Esophagus squamous epithelium (tissue), 5 donors: Measurements from ENCODE around the gene PRRX1. TPM values are rescaled to one million over a fixed set of nuclear protein-coding genes. Genes with fewer than 3 reads are reported as not detected.

Experiments used
- DNase-seq: peaks from one replicate; lab custom pipeline; 2025; lab: John Stamatoyannopoulos, UW
- H3K27ac ChIP-seq, 4 donors: fragments of 200-600 bp; sonication (generic); one replicate each; pipeline ENCODE4 v1.5.1; 2016 to 2019; ENCODE audit warnings: mild to moderate bottlenecking in 1 of 4
- H3K27me3 ChIP-seq, 4 donors: fragments of 200-600 bp; sonication (generic); 1 replicate in 3 of 4; 2 replicates in 1 of 4; pipeline versions ENCODE4 v1.5.1 to v1.6.0; 2017 to 2021; ENCODE audit warnings: antibody characterized with exemption in 1 of 4
- H3K36me3 ChIP-seq, 3 donors: fragments of 200-600 bp; sonication (generic); one replicate each; pipeline ENCODE4 v1.5.1; 2016 to 2019
- H3K4me1 ChIP-seq, 3 donors: fragments of 200-600 bp; sonication (generic); one replicate each; pipeline ENCODE4 v1.5.1; 2017 to 2019
- H3K4me3 ChIP-seq, 4 donors: fragments of 200-600 bp; sonication (generic); 1 replicate in 3 of 4; 2 replicates in 1 of 4; pipeline ENCODE4 v1.5.1; 2016 to 2019; ENCODE audit warnings: mild to moderate bottlenecking in 2 of 4, moderate library complexity in 1 of 4
- H3K9me3 ChIP-seq, 3 donors: fragments of 200-600 bp; sonication (generic); one replicate each; pipeline ENCODE4 v1.5.1; 2016 to 2019
- POLR2A ChIP-seq, 4 donors: fragments of 450-650 bp; IDR thresholded peaks; one replicate each; pipeline ENCODE4 v1.6.1; 2017; ENCODE audit warnings: antibody characterized with exemption in 4 of 4, mild to moderate bottlenecking in 4 of 4, moderate library complexity in 3 of 4
- WGBS, 2 donors: methylation state at CpG; one replicate each; pipeline ENCODE4 v1.1.5; 2018; 5-methylcytosine and 5-hydroxymethylcytosine counted together
- intact Hi-C: fragments of 100-400 bp; cut with DNase I; formaldehyde crosslinking; loops from one replicate; pipeline ENCODE4 v1.15.0; 2022
- total RNA-seq, 4 donors: library from RNA; depleted of rRNA; stranded (reverse); fragments of >200 nt; gene quantifications; one replicate each; pipeline ENCODE4 v1.1.0, GENCODE V29; 2016
- TF ChIP-seq, protein P1 (sequence below), 6 experiments: fragments of 450-650 bp in 4 of 6; fragments of 200-600 bp in 2 of 6; sonication (generic) in 2 of 6; IDR thresholded peaks; one replicate each; pipeline ENCODE4 v1.5.1; 2016 to 2019; ENCODE audit warnings: antibody characterized with exemption in 6 of 6, mild to moderate bottlenecking in 4 of 6, moderate library complexity in 4 of 6
- donor health status: DM: yes; HTN: yes; CAD: no.

PRRX1 gene
- total RNA-seq, 4 donors from 2014 or later: 2.2 to 20.4 (median 10.3) TPM

DNA sequence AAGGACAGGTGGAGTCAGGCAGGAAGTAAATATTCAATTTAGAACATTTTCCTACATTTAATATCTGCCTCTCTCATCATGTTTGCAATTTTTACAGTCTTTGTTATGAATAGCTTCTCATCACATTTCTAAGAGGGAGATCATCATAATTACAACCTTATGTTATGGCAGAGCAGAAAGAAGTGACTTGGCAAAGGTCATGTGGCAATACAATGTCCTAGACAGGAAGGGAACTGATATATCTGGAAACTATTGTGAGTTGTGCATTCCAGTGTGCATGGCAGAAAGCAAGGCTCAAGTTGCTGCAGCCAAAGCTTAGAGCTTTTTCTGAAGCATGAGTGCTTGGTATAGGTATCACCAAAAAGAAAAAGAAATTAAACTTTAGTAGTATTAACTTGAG lies 43.8 kb upstream of the PRRX1 start:
- Histone ChIP-seq H3K27me3 (no peaks in the 10 kb centered on the region), H3K9me3 (no peaks in the 10 kb centered on the region), H3K27ac (no peak overlapping the region), H3K4me3 (no peak overlapping the region), H3K36me3 (no peaks in the 10 kb centered on the region), H3K4me1 (no peaks in the 10 kb centered on the region)
- TF ChIP-seq, protein P1, sequence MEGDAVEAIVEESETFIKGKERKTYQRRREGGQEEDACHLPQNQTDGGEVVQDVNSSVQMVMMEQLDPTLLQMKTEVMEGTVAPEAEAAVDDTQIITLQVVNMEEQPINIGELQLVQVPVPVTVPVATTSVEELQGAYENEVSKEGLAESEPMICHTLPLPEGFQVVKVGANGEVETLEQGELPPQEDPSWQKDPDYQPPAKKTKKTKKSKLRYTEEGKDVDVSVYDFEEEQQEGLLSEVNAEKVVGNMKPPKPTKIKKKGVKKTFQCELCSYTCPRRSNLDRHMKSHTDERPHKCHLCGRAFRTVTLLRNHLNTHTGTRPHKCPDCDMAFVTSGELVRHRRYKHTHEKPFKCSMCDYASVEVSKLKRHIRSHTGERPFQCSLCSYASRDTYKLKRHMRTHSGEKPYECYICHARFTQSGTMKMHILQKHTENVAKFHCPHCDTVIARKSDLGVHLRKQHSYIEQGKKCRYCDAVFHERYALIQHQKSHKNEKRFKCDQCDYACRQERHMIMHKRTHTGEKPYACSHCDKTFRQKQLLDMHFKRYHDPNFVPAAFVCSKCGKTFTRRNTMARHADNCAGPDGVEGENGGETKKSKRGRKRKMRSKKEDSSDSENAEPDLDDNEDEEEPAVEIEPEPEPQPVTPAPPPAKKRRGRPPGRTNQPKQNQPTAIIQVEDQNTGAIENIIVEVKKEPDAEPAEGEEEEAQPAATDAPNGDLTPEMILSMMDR (IDR thresholded peaks at IDR 0.05): no peak
- no peak for TF ChIP-seq POLR2A (IDR thresholded peaks at IDR 0.05)
- DNase-seq: no peak
- intact Hi-C loops: no loop called here

DNA sequence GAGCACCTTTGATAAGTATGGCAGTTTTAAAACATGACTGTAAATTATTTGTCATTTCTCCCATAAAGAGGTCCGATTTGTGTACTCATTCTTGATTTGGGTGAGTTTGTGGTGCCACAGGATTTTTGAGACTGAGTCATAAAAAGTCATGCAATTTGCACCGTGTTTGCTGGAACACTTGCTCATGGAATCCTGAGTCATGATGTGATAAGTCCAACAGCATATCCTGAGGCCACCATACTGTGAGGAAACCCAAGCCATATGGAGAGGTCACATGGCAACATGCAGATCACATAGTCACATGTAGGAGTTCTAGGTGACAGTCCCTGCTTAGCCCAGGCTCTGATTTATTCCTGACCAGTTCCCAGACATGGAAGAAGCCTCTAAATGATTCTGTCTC lies 40.8 kb upstream of the PRRX1 start:
- H3K9me3 ChIP-seq: no peaks in the 10 kb centered on the region
- no peak for TF ChIP-seq POLR2A (IDR thresholded peaks at IDR 0.05)
- TF ChIP-seq, protein P1 (IDR thresholded peaks at IDR 0.05): no peak
- H3K27me3 ChIP-seq: no peaks in the 10 kb centered on the region
- no peak overlapping the region for H3K4me3 ChIP-seq
- 24 to 43% methylated on average over 2 of the region's 2 CpGs for WGBS, 2 donors
- intact Hi-C loops: no loop called here
- H3K36me3 ChIP-seq: no peaks in the 10 kb centered on the region
- no peak overlapping the region for H3K27ac ChIP-seq
- no peaks in the 10 kb centered on the region for H3K4me1 ChIP-seq
- no peak for DNase-seq

DNA sequence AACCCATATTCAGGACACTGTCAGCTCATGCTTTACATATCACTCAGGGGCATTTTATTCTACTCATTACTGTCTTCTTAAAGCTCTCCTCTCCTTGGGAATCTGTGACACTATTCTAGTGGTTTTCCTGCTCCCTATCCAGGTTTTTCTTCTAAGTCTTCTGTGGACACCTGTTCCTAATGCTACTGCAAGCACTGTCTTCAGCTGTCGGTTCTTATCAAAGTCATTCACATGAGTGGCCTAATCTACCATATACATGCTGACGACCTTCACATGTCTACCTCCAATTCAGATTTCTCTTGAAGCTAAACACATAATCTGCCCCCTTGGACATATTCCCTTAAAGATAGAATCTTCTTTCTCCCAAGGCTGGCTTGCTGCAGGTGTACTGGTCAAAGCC lies 39.8 kb upstream of the PRRX1 start:
- intact Hi-C loops: no loop called here
- H3K4me1 ChIP-seq: no peaks in the 10 kb centered on the region
- WGBS, 2 donors: 87 to 88% methylated on average over 2 of the region's 2 CpGs
- H3K27ac ChIP-seq: no peak overlapping the region
- H3K4me3 ChIP-seq: no peak overlapping the region
- no peaks in the 10 kb centered on the region for H3K9me3 ChIP-seq
- no peaks in the 10 kb centered on the region for H3K36me3 ChIP-seq
- DNase-seq: no peak
- no peaks in the 10 kb centered on the region for H3K27me3 ChIP-seq
- TF ChIP-seq, protein P1 (IDR thresholded peaks at IDR 0.05): no peak
- TF ChIP-seq POLR2A (IDR thresholded peaks at IDR 0.05): no peak

DNA sequence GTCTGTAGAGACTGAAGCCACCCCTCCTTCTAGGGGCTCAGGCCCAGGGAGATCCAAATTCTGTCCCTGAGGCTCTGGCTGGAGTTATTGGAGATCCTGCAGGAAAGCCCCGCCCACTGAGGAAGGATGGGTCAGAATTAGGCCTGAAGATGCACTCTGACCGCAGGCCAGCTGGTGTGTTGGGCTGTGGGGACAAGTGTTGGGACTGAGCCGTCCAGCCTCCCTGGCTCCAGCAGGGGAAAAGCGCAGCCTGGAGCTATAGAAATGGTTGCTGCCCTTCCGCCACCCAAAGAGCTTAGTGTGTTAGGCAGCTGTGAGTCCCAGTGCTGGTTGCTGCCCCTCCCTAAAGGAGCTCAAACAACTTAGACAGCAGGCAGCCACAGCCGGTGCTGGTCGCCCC lies 33.0 kb upstream of the PRRX1 start:
- Histone ChIP-seq H3K27ac (no peak overlapping the region), H3K9me3 (no peaks in the 10 kb centered on the region), H3K4me1 (no peaks in the 10 kb centered on the region), H3K4me3 (no peak overlapping the region), H3K36me3 (no peaks in the 10 kb centered on the region), H3K27me3 (no peaks in the 10 kb centered on the region)
- intact Hi-C loops: no loop called here
- TF ChIP-seq, protein P1 (IDR thresholded peaks at IDR 0.05): no peak
- TF ChIP-seq POLR2A (IDR thresholded peaks at IDR 0.05): no peak
- no peak for DNase-seq
- WGBS, 2 donors: no CpG with 5 or more reads among the region's 7 CpGs

DNA sequence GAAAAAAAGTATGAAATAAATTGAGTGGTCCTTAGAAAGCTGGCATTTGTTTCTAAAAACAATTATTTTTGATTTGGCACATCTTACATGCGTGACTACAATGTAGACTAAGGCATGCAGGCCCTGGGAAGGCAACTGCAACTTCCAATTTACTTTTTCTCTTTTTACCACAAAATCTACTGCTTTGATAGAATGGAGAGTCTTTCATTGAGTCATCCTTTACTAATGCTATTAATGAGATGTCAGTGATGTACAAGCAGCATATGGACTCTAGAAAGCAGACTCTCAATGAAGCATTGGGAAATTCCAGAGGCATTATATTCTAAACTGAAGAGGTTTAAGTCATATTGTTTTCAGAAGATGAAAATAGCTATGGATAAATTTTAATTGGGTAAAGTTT lies 29.6 kb upstream of the PRRX1 start:
- Histone ChIP-seq H3K4me3 (no peak overlapping the region), H3K27me3 (no peaks in the 10 kb centered on the region), H3K9me3 (no peaks in the 10 kb centered on the region), H3K4me1 (no peaks in the 10 kb centered on the region), H3K27ac (no peak overlapping the region), H3K36me3 (no peaks in the 10 kb centered on the region)
- 77 to 90% methylated on average over 1 of the region's 1 CpG for WGBS, 2 donors
- intact Hi-C loops: no loop called here
- no peak for DNase-seq
- TF ChIP-seq, protein P1 (IDR thresholded peaks at IDR 0.05): no peak
- no peak for TF ChIP-seq POLR2A (IDR thresholded peaks at IDR 0.05)
